ENCODE results near the gene SLC22A3.

DNA sequence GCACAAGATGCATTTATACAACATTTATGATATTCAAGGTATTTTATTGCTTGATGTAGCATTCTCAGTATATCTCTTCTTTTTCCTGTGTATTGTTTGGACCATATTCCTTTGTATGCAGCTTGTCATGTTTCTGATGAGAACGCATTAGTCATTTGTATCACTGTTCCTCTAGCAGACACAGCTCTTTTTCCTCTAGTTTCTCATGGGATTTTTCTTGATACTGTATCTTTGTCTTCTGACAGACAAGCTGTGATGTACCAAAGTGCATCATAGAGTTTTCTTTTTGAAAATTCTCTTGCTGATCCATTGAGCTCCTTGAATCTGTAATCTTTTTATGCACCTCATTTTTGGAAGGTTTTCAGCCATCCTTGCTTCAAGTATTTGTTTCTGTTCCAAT is 140.9 kb downstream of the SLC22A3 start:
- TF ChIP-seq, protein P1, sequence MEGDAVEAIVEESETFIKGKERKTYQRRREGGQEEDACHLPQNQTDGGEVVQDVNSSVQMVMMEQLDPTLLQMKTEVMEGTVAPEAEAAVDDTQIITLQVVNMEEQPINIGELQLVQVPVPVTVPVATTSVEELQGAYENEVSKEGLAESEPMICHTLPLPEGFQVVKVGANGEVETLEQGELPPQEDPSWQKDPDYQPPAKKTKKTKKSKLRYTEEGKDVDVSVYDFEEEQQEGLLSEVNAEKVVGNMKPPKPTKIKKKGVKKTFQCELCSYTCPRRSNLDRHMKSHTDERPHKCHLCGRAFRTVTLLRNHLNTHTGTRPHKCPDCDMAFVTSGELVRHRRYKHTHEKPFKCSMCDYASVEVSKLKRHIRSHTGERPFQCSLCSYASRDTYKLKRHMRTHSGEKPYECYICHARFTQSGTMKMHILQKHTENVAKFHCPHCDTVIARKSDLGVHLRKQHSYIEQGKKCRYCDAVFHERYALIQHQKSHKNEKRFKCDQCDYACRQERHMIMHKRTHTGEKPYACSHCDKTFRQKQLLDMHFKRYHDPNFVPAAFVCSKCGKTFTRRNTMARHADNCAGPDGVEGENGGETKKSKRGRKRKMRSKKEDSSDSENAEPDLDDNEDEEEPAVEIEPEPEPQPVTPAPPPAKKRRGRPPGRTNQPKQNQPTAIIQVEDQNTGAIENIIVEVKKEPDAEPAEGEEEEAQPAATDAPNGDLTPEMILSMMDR (IDR thresholded peaks at IDR 0.05; ENCODE audit: low read depth, low read length, poor library complexity, severe bottlenecking): no peak
- no peak for TF ChIP-seq EZH2phosphoT487 (IDR thresholded peaks at IDR 0.05; ENCODE audit: borderline replicate concordance, low read length)
